ENCODE measurements around the gene DNAJC3. TPM values are rescaled to one million over a fixed set of nuclear protein-coding genes. Genes with fewer than 3 reads are reported as not detected.

The DNAJC3 gene
- total RNA-seq, 1 experiment from 2014 or later = 21.2 TPM

- no CpG with 5 or more reads among the region's 6 CpGs for WGBS (ENCODE audit: extremely low coverage, insufficient read length, low lambda C conversion rate)
- Histone ChIP-seq H2BK5ac (ENCODE audit: insufficient read length, low read length) (no peak overlapping the region), H3K9me3 (ENCODE audit: control insufficient read depth, low read depth, low read length) (no peaks in the 10 kb centered on the region), H2AK5ac (ENCODE audit: insufficient read length, low read length) (no peak overlapping the region), H3K56ac (ENCODE audit: insufficient read length, low read depth, low read length) (no peak overlapping the region), H3K4me2 (ENCODE audit: insufficient read depth, insufficient read length, low read length) (no peak overlapping the region), H3K18ac (ENCODE audit: insufficient read length, low read depth, low read length) (no peak overlapping the region), H2BK12ac (ENCODE audit: insufficient read length, low read depth, low read length) (no peak overlapping the region), H2BK120ac (ENCODE audit: low read depth, low read length, poor library complexity, severe bottlenecking) (no peak overlapping the region), H4K5ac (ENCODE audit: insufficient read length, low read depth, low read length) (no peak overlapping the region), H3K23ac (ENCODE audit: insufficient read length, low read depth, low read length) (no peak overlapping the region), H3K79me2 (ENCODE audit: insufficient read depth, low read length) (no peaks in the 10 kb centered on the region), H2BK15ac (ENCODE audit: low read depth, low read length) (no peak overlapping the region), H2AFZ (ENCODE audit: low read length) (no peak overlapping the region), H3K4ac (ENCODE audit: low read depth, low read length) (no peak overlapping the region), H4K20me1 (ENCODE audit: control insufficient read depth, insufficient read depth, insufficient read length) (no peaks in the 10 kb centered on the region), H3K9ac (ENCODE audit: extremely low read depth, insufficient read length, low read length) (no peak overlapping the region), H3K79me1 (ENCODE audit: insufficient read depth, low read depth, low read length, poor library complexity, severe bottlenecking) (no peaks in the 10 kb centered on the region), H3K27ac (ENCODE audit: insufficient read length, low read depth, low read length) (no peak overlapping the region), H4K8ac (replicated peaks; ENCODE audit: insufficient read length, low read depth, low read length) (no peak overlapping the region), H4K91ac (ENCODE audit: insufficient read length, low read depth, low read length) (no peak overlapping the region), H2BK20ac (ENCODE audit: low read depth, low read length, poor library complexity, severe bottlenecking) (no peak overlapping the region), H3K23me2 (ENCODE audit: insufficient read length, low read depth, low read length, poor library complexity, severe bottlenecking) (no peaks in the 10 kb centered on the region), H3K27me3 (ENCODE audit: insufficient read depth, low read length) (no peaks in the 10 kb centered on the region), H3T11ph (ENCODE audit: low read length) (no peak overlapping the region), H3K14ac (ENCODE audit: insufficient read depth, low read length) (no peak overlapping the region), H3K4me1 (ENCODE audit: insufficient read depth, low read length) (no peaks in the 10 kb centered on the region)
- Mint-ChIP-seq H3K27me3 (ENCODE audit: low read depth) (no peaks in the 10 kb centered on the region), H3K27ac (peak overlapping the region in 1 of 3 experiments; percentile 63; a peak in 3 of 7 replicates), H3K4me3 (no peak overlapping the region), H3K36me3 (ENCODE audit: insufficient read depth in 1 of 3, low read depth in 3 of 3) (peaks cover 9 to 26% (median 12%) of the 10 kb centered on the region in 3 experiments), H3K9me3 (peaks cover 3 to 4% of the 10 kb centered on the region in 2 experiments; a peak in 3 of 5 replicates), H3K4me1 (peaks cover 0 to 4% of the 10 kb centered on the region in 2 experiments; a peak in 1 of 4 replicates)
- TF ChIP-seq CTCF (conservative IDR thresholded peaks at IDR 0.05) = no peak
- DNase-seq = no peak
Measured at GRCh38 chr13:95784161-95784899, 107.4 kb downstream of the DNAJC3 start.

Measured in H9 (cell line).